T-helper 2 cell (primary cell): ENCODE measurements around the gene MYCN.
A peak's percentile ranks its signal among the peaks of the same experiment; 100 is the strongest.

Experiments
- DNase-seq, 5 experiments: peaks; one replicate each; pipeline versions ENCODE4 v3.0.0 to v3.0.0-alpha.2; 2012 to 2022

The MYCN gene

GRCh38 chr2:15931950-15932349 is 8.4 kb upstream of the MYCN start:
- DNase-seq, result no peak

GRCh38 chr2:15932394-15933183 is 7.8 kb upstream of the MYCN start:
- DNase-seq, result no peak

- no peak for DNase-seq
Measured at GRCh38 chr2:15933184-15933845, 7.0 kb upstream of the MYCN start.

GRCh38 chr2:15934291-15934945 is 5.9 kb upstream of the MYCN start:
- no peak for DNase-seq

GRCh38 chr2:15935189-15935588 is 5.2 kb upstream of the MYCN start:
- DNase-seq, result no peak

- DNase-seq, result no peak
Measured at GRCh38 chr2:15935675-15936074, 4.7 kb upstream of the MYCN start.

- DNase-seq, result no peak
Measured at GRCh38 chr2:15936277-15937104, 3.9 kb upstream of the MYCN start.

- no peak for DNase-seq
Measured at GRCh38 chr2:15937105-15937881, 3.1 kb upstream of the MYCN start.

- DNase-seq, result no peak
Measured at GRCh38 chr2:15937882-15938802, 2.2 kb upstream of the MYCN start.

GRCh38 chr2:15938803-15939555 is 1.4 kb upstream of the MYCN start:
- no peak for DNase-seq

- peak in 2 of 5 experiments; percentile 7 to 29 for DNase-seq
Measured at GRCh38 chr2:15939556-15939853, 845 bp upstream of the MYCN start.

GRCh38 chr2:15940661-15941480 is 521 bp downstream of the MYCN start:
- no peak for DNase-seq

GRCh38 chr2:15941481-15941850 is 1.1 kb downstream of the MYCN start:
- no peak for DNase-seq

- no peak for DNase-seq
Measured at GRCh38 chr2:15941871-15942710, 1.7 kb downstream of the MYCN start.

GRCh38 chr2:15942711-15943345 is 2.5 kb downstream of the MYCN start:
- DNase-seq, result no peak

- DNase-seq, result no peak
Measured at GRCh38 chr2:15943378-15944280, 3.3 kb downstream of the MYCN start.
